ENCODE data around the gene ATXN7. TPM values are rescaled to one million over a fixed set of nuclear protein-coding genes. Genes with fewer than 3 reads are reported as not detected.
A peak's percentile ranks its signal among the peaks of the same experiment; 100 is the strongest.

ATXN7 gene
- polyA plus RNA-seq, 1 experiment: 10.7 TPM

DNA sequence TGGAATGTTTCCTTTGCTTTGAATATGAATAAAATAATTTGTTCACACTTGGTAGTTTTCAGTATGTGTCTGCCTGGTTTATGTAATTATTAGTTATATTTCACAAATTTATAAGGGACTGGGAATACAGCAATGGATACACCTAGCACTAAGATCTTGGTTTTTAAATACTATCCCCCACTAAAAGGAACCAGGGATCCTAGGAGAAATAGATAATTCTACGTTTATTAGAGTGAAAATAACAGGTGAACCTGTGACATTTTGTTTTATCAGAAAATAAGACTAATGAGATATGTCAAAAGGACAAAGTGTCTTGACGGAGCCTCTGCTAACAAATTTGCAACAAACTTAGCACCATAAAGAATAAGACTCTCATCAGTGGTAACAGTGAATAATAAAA, 156.2 kb downstream of the ATXN7 start:
- H3K27ac ChIP-seq (ENCODE audit: low read depth, low read length): no peak overlapping the region
- H3K27me3 ChIP-seq (ENCODE audit: control insufficient read depth, insufficient read depth, low read length): no peaks in the 10 kb centered on the region
- TF ChIP-seq, protein P1, sequence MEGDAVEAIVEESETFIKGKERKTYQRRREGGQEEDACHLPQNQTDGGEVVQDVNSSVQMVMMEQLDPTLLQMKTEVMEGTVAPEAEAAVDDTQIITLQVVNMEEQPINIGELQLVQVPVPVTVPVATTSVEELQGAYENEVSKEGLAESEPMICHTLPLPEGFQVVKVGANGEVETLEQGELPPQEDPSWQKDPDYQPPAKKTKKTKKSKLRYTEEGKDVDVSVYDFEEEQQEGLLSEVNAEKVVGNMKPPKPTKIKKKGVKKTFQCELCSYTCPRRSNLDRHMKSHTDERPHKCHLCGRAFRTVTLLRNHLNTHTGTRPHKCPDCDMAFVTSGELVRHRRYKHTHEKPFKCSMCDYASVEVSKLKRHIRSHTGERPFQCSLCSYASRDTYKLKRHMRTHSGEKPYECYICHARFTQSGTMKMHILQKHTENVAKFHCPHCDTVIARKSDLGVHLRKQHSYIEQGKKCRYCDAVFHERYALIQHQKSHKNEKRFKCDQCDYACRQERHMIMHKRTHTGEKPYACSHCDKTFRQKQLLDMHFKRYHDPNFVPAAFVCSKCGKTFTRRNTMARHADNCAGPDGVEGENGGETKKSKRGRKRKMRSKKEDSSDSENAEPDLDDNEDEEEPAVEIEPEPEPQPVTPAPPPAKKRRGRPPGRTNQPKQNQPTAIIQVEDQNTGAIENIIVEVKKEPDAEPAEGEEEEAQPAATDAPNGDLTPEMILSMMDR (IDR thresholded peaks at IDR 0.05; ENCODE audit: low read depth, low read length): no peak
- ChIA-PET POLR2A (no interaction called here), CTCF (interaction anchor here (0.9 to 1.3 kb wide), 3 partner anchors 10 to 465 kb away, joined by 3 to 7 read pairs (median 4); no protein-coding TSS in a partner anchor)
- no peaks in the 10 kb centered on the region; the same call in 1 of the 2 replicates for H3K9me3 ChIP-seq (ENCODE audit: control insufficient read depth, insufficient read depth, low read length)
- no peak for DNase-seq (ENCODE audit: low read depth, low spot score)
- H3K4me3 ChIP-seq (ENCODE audit: low read depth, low read length): no peak overlapping the region

DNA sequence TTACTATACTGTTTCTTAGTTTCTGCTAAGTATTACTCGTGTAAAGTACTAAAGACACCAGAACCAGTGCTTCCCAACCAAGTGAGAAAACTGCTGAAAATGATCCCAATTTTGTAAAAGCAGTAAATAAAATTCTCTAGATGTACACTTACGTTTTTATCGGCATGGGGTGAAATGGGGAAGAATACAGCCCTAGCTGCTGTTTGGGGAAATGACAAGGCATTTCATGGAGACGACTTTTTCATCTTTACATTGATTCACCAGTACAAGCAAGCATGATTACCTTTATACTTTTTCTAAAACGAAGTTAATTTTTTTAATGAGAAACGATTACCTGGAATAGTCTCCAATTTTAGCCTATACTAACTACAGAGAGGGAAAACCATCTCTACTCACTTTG, 158.3 kb downstream of the ATXN7 start:
- TF ChIP-seq, protein P1 (IDR thresholded peaks at IDR 0.05; ENCODE audit: low read depth, low read length): no peak
- ChIA-PET POLR2A (no interaction called here), CTCF (interaction anchor here (0.9 to 3.9 kb wide), 3 partner anchors 28 to 672 kb away, joined by 3 to 75 read pairs (median 9); no protein-coding TSS in a partner anchor)
- Histone ChIP-seq H3K27me3 (ENCODE audit: control insufficient read depth, insufficient read depth, low read length) (no peaks in the 10 kb centered on the region), H3K9me3 (ENCODE audit: control insufficient read depth, insufficient read depth, low read length) (no peaks in the 10 kb centered on the region; the same call in 1 of the 2 replicates), H3K27ac (ENCODE audit: low read depth, low read length) (no peak overlapping the region), H3K4me3 (ENCODE audit: low read depth, low read length) (peak overlapping the region; percentile 95)
- DNase-seq (ENCODE audit: low read depth, low spot score): no peak

DNA sequence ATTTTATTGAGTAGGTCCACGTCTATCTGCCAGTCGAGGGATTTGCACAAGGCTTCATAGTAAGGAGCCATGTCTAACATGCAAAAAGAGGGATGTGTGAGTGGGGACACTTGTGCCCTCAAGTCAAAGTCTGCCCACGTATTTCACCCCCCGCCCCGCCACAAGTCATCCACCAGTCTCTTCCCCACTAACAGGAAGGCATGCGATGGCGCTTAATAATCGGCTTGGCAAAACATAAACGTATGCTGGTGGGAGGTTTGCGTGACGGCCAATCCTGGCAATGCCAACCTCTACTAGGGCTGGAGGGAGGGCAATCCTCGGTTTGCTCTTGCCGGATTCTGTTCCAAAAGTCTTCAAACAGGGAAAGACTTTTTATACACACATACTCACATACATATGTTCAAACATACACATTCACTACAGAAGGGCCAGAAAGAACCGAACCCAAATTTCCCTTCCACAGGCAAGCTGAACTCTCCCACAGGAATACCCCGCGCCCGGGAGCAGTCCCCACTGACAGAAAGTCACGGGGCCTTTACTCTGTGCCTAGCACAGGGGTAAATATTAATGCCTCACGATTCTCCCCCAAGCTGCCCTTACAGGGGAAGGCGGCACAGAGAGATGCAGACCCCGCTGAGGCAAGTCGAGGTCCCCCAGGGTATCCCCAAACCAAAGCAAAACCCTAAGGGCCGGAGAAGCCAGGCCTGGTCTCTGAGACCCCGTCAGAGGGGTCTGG, 159.0 kb downstream of the ATXN7 start:
- CTCF ChIA-PET: interaction anchor here (0.9 to 3.9 kb wide), 27 partner anchors 10 to 673 kb away, joined by 3 to 75 read pairs (median 8); partner anchors contain the start of gene PRICKLE2
- Histone ChIP-seq H3K9me3 (ENCODE audit: control insufficient read depth, insufficient read depth, low read length) (no peaks in the 10 kb centered on the region; the same call in 1 of the 2 replicates), H3K27ac (ENCODE audit: low read depth, low read length) (peak overlapping the region; percentile 63), H3K27me3 (ENCODE audit: control insufficient read depth, insufficient read depth, low read length) (no peaks in the 10 kb centered on the region), H3K4me3 (ENCODE audit: low read depth, low read length) (peak overlapping the region; percentile 95)
- POLR2A ChIA-PET: interaction anchor here (0.6 kb wide), 1 partner anchor 478 kb away, joined by 3 read pairs; no protein-coding TSS in a partner anchor
- DNase-seq (ENCODE audit: low read depth, low spot score): no peak
- TF ChIP-seq, protein P1 (IDR thresholded peaks at IDR 0.05; ENCODE audit: low read depth, low read length): no peak

DNA sequence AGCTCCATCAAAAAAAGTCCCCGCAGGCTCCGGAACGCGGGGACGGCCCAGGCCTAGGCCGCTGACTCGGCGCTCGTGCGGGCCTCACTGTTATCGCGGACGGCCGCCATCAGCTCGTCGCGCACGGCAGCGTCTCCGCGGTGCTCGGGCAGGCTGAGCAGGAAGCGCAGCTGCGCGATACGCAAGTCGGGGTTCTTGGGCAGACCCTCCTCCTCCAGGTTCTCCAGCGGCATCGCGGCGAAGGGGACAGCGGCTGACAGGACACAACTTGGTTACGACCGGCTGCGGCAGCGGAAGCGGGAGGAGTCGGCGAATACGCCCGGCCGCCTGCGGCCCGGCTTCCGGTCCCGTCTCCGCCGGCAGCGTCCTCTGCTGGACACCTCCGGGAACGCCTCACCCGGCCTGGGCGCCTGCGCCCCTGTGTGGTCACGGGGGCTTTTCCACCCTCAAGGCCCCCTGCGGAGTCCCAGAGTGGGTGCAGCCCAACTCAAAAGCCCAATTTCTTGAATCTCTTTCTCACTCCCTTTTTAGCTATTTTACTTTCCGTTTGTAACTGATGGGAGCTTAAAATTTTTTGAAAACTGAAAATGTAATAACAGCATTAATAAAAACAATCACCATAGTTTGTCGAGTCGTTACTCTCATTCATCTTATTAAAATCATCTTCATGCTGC, 159.7 kb downstream of the ATXN7 start, which contains the start of gene PSMD6:
PSMD6 (minus strand) TSS at position 308 of the 674 bp plus-strand sequence; CDS start at position 233, 75 bp downstream.
- POLR2A ChIA-PET: interaction anchor here (0.6 kb wide), 1 partner anchor 478 kb away, joined by 3 read pairs; no protein-coding TSS in a partner anchor
- TF ChIP-seq, protein P1 (IDR thresholded peaks at IDR 0.05; ENCODE audit: low read depth, low read length): peak; percentile 100

More for the DNA sequence above, 159.7 kb downstream of the ATXN7 start, which contains the start of gene PSMD6:
- Histone ChIP-seq H3K27me3 (ENCODE audit: control insufficient read depth, insufficient read depth, low read length) (no peaks in the 10 kb centered on the region), H3K27ac (ENCODE audit: low read depth, low read length) (peak within 1 kb of the TSS; percentile 63), H3K9me3 (ENCODE audit: control insufficient read depth, insufficient read depth, low read length) (no peaks in the 10 kb centered on the region; the same call in 1 of the 2 replicates), H3K4me3 (ENCODE audit: low read depth, low read length) (peak within 1 kb of the TSS; percentile 95)
- DNase-seq (ENCODE audit: low read depth, low spot score): peak; percentile 57
- CTCF ChIA-PET: interaction anchor here (0.6 to 3.9 kb wide), 80 partner anchors 9 to 511 kb away, joined by 3 to 75 read pairs (median 4); partner anchors contain the start of gene PRICKLE2

All from AG04450 (cell line).